Measurements from ENCODE around the gene MAN1A1.

- TF ChIP-seq SUZ12 (IDR thresholded peaks at IDR 0.05; ENCODE audit: low read length) (no peak), CTCF (IDR thresholded peaks at IDR 0.05; ENCODE audit: control extremely low read depth in 1 of 3, insufficient read depth in 1 of 3, low read depth in 1 of 3, low read length in 3 of 3) (no peak), USF2 (IDR thresholded peaks at IDR 0.05; ENCODE audit: low read length) (no peak), HDAC2 (IDR thresholded peaks at IDR 0.05; ENCODE audit: borderline replicate concordance in 1 of 2, low read depth in 2 of 2, low read length in 2 of 2) (no peak), MAX (IDR thresholded peaks at IDR 0.05) (no peak), RFX5 (IDR thresholded peaks at IDR 0.05; ENCODE audit: borderline replicate concordance, low read depth, low read length) (no peak), EP300 (IDR thresholded peaks at IDR 0.05; ENCODE audit: borderline replicate concordance in 1 of 2, low read depth in 2 of 2, low read length in 2 of 2) (no peak), BACH1 (IDR thresholded peaks at IDR 0.05; ENCODE audit: low read length) (no peak)
Measured at GRCh38 chr6:119160911-119161310, 188.7 kb downstream of the MAN1A1 start.
